H9 (cell line): Measurements from ENCODE around the gene KIAA1549. TPM values are rescaled to one million over a fixed set of nuclear protein-coding genes. Genes with fewer than 3 reads are reported as not detected.

Source experiments
- DNase-seq: peaks from one replicate; pipeline ENCODE4 v3.0.0-alpha.2; 2017
- H2AFZ ChIP-seq: one replicate; pipeline ENCODE4 v1.6.1; 2013; ENCODE audit warnings: mild to moderate bottlenecking, low read length, control low read depth, moderate library complexity
- H2AK5ac ChIP-seq: 2 replicates; pipeline ENCODE4 v1.6.1; 2013; ENCODE audit warnings: low read length, control low read depth, mixed read lengths; ENCODE audit not compliant: insufficient read length
- H2BK120ac ChIP-seq: one replicate; pipeline ENCODE4 v1.6.1; 2013; ENCODE audit warnings: low read depth, mild to moderate bottlenecking, low read length, control low read depth, inconsistent platforms; ENCODE audit not compliant: poor library complexity, severe bottlenecking
- H2BK12ac ChIP-seq: 2 replicates; pipeline ENCODE4 v1.6.1; 2013; ENCODE audit warnings: low read length, control low read depth, mixed read lengths, low read depth; ENCODE audit not compliant: insufficient read length
- H2BK15ac ChIP-seq: 2 replicates; pipeline ENCODE4 v1.6.1; 2013; ENCODE audit warnings: low read depth, low read length, control low read depth
- H2BK20ac ChIP-seq: one replicate; pipeline ENCODE4 v1.6.1; 2013; ENCODE audit warnings: low read depth, mild to moderate bottlenecking, low read length, control low read depth, inconsistent platforms; ENCODE audit not compliant: poor library complexity, severe bottlenecking
- H2BK5ac ChIP-seq: 2 replicates; pipeline ENCODE4 v1.6.1; 2013; ENCODE audit warnings: low read length, control low read depth, mixed read lengths; ENCODE audit not compliant: insufficient read length
- H3K14ac ChIP-seq: 2 replicates; pipeline ENCODE4 v1.6.1; 2013; ENCODE audit warnings: low read length, control low read depth; ENCODE audit not compliant: insufficient read depth
- H3K18ac ChIP-seq: 2 replicates; pipeline ENCODE4 v1.6.1; 2013; ENCODE audit warnings: low read depth, mild to moderate bottlenecking, mixed read lengths, low read length, control low read depth; ENCODE audit not compliant: insufficient read length
- H3K23ac ChIP-seq: 2 replicates; pipeline ENCODE4 v1.6.1; 2013; ENCODE audit warnings: low read length, control low read depth, mixed read lengths, low read depth; ENCODE audit not compliant: insufficient read length
- H3K23me2 ChIP-seq: 2 replicates; pipeline ENCODE4 v1.6.1; 2013; ENCODE audit warnings: low read depth, mild to moderate bottlenecking, mixed read lengths, low read length, control low read depth; ENCODE audit not compliant: insufficient read length, poor library complexity, severe bottlenecking
- H3K27ac ChIP-seq: 2 replicates; pipeline ENCODE4 v1.5.1; 2013; ENCODE audit warnings: low read length, control low read depth, mixed read lengths, low read depth; ENCODE audit not compliant: insufficient read length
- H3K27me3 ChIP-seq: 2 replicates; pipeline ENCODE4 v1.6.1; 2013; ENCODE audit warnings: low read length, control low read depth, inconsistent platforms; ENCODE audit not compliant: insufficient read depth
- H3K4ac ChIP-seq: 2 replicates; pipeline ENCODE4 v1.6.1; 2013; ENCODE audit warnings: low read depth, mild to moderate bottlenecking, control low read depth, inconsistent platforms, low read length, moderate library complexity
- H3K4me1 ChIP-seq: 2 replicates; pipeline ENCODE4 v1.6.1; 2013; ENCODE audit warnings: low read length, control low read depth, inconsistent platforms; ENCODE audit not compliant: insufficient read depth
- H3K4me2 ChIP-seq: 2 replicates; pipeline ENCODE4 v1.6.1; 2013; ENCODE audit warnings: low read length, control low read depth, mixed read lengths; ENCODE audit not compliant: insufficient read length, insufficient read depth
- H3K56ac ChIP-seq: 2 replicates; pipeline ENCODE4 v1.6.1; 2013; ENCODE audit warnings: low read depth, mild to moderate bottlenecking, mixed read lengths, low read length, control low read depth; ENCODE audit not compliant: insufficient read length
- H3K79me1 ChIP-seq: 2 replicates; pipeline ENCODE4 v1.6.1; 2013; ENCODE audit warnings: low read depth, mild to moderate bottlenecking, moderate library complexity, low read length, control low read depth, inconsistent platforms; ENCODE audit not compliant: insufficient read depth, poor library complexity, severe bottlenecking
- H3K79me2 ChIP-seq: 2 replicates; pipeline ENCODE4 v1.6.1; 2013; ENCODE audit warnings: low read length, control low read depth, inconsistent platforms; ENCODE audit not compliant: insufficient read depth
- H3K9ac ChIP-seq: 2 replicates; pipeline ENCODE4 v1.6.1; 2013; ENCODE audit warnings: low read length, control low read depth, mixed read lengths; ENCODE audit not compliant: insufficient read length; ENCODE audit errors: extremely low read depth
- H3K9me3 ChIP-seq: one replicate; pipeline ENCODE4 v1.6.1; 2013; ENCODE audit warnings: low read depth, low read length, inconsistent platforms; ENCODE audit not compliant: control insufficient read depth
- H3T11ph ChIP-seq: one replicate; pipeline ENCODE4 v1.6.1; 2013; ENCODE audit warnings: mild to moderate bottlenecking, low read length, control low read depth, inconsistent platforms
- H4K20me1 ChIP-seq: one replicate; pipeline ENCODE4 v1.6.1; 2013; ENCODE audit not compliant: control insufficient read depth, insufficient read length, insufficient read depth
- H4K5ac ChIP-seq: 2 replicates; pipeline ENCODE4 v1.6.1; 2013; ENCODE audit warnings: low read depth, mild to moderate bottlenecking, mixed read lengths, low read length, control low read depth; ENCODE audit not compliant: insufficient read length
- H4K8ac ChIP-seq: replicated peaks from 2 replicates; pipeline ENCODE4 v1.6.1; 2013; ENCODE audit warnings: low read length, control low read depth, mixed read lengths, low read depth; ENCODE audit not compliant: insufficient read length
- H4K91ac ChIP-seq: 2 replicates; pipeline ENCODE4 v1.6.1; 2013; ENCODE audit warnings: low read depth, mild to moderate bottlenecking, moderate library complexity, mixed read lengths, low read length, control low read depth; ENCODE audit not compliant: insufficient read length
- H3K27ac Mint-ChIP-seq, 3 experiments: 2 replicates in 2 of 3; 3 replicates in 1 of 3; pipeline ENCODE4 v1.8.0; 2020 to 2021; ENCODE audit warnings: mixed read lengths in 3 of 3, mild to moderate bottlenecking in 1 of 3, moderate library complexity in 1 of 3
- H3K27me3 Mint-ChIP-seq: 2 replicates; pipeline ENCODE4 v1.8.0; 2021; ENCODE audit warnings: low read depth, mild to moderate bottlenecking, moderate library complexity, mixed read lengths
- H3K36me3 Mint-ChIP-seq, 3 experiments: 2 replicates in 2 of 3; 3 replicates in 1 of 3; pipeline ENCODE4 v1.8.0; 2020 to 2021; ENCODE audit warnings: low read depth in 3 of 3, mixed read lengths in 3 of 3; ENCODE audit not compliant: insufficient read depth in 1 of 3
- H3K4me1 Mint-ChIP-seq, 2 experiments: 2 replicates each; pipeline ENCODE4 v1.8.0; 2020; ENCODE audit warnings: mixed read lengths in 2 of 2
- H3K4me3 Mint-ChIP-seq, 2 experiments: 2 replicates in 1 of 2; 3 replicates in 1 of 2; pipeline ENCODE4 v1.8.0; 2020 to 2021; ENCODE audit warnings: mild to moderate bottlenecking in 2 of 2, mixed read lengths in 2 of 2, moderate library complexity in 1 of 2
- H3K9me3 Mint-ChIP-seq, 2 experiments: 2 replicates in 1 of 2; 3 replicates in 1 of 2; pipeline ENCODE4 v1.8.0; 2020; ENCODE audit warnings: mild to moderate bottlenecking in 2 of 2, mixed read lengths in 2 of 2, moderate library complexity in 1 of 2
- WGBS: extraction: QIAGEN DNeasy Blood & Tissue Kit; methylation state at CpG from one replicate; pipeline ENCODE4 v1.1.7; 2013; ENCODE audit warnings: missing lambda C conversion rate, low lambda C conversion rate, mixed read lengths; ENCODE audit not compliant: insufficient read length; ENCODE audit errors: extremely low coverage; 5-methylcytosine and 5-hydroxymethylcytosine counted together
- total RNA-seq: library from RNA; stranded (reverse); gene quantifications from 2 replicates; pipeline ENCODE4 v1.2.1, GENCODE V29; 2021
- TF ChIP-seq, protein P1 (sequence below): fragments of 200-600 bp; sonication (generic); conservative IDR thresholded peaks from 3 replicates; pipeline ENCODE4 v1.8.0; 2021; ENCODE audit warnings: antibody characterized with exemption, mild to moderate bottlenecking

The KIAA1549 gene
- total RNA-seq, 1 experiment from 2014 or later: 11.9 TPM

GRCh38 chr7:138935465-138936011 lies 45.7 kb downstream of the KIAA1549 start:
- H4K20me1 ChIP-seq: no peaks in the 10 kb centered on the region
- no CpG with 5 or more reads among the region's 6 CpGs for WGBS
- H2BK20ac ChIP-seq: no peak overlapping the region
- Mint-ChIP-seq H3K9me3 (no peaks in the 10 kb centered on the region), H3K4me3 (no peak overlapping the region), H3K27ac (peak overlapping the region in 1 of 3 experiments; percentile 49; a peak in 2 of 7 replicates), H3K27me3 (no peaks in the 10 kb centered on the region), H3K36me3 (peaks cover 0 to 3% (median 3%) of the 10 kb centered on the region in 3 experiments; a peak in 5 of 7 replicates), H3K4me1 (peaks cover 18 to 21% of the 10 kb centered on the region in 2 experiments)
- peaks cover 3% of the 10 kb centered on the region; the same call in 1 of the 2 replicates for H3K4me1 ChIP-seq
- no peak overlapping the region for H3K14ac ChIP-seq
- H3K27ac ChIP-seq: no peak overlapping the region
- H3K4ac ChIP-seq: no peak overlapping the region
- H2BK15ac ChIP-seq: no peak overlapping the region
- no peak overlapping the region for H2AFZ ChIP-seq
- H4K5ac ChIP-seq: no peak overlapping the region
- H3K9me3 ChIP-seq: no peaks in the 10 kb centered on the region
- no peak overlapping the region for H3K56ac ChIP-seq
- H2BK5ac ChIP-seq: no peak overlapping the region
- TF ChIP-seq, protein P1, sequence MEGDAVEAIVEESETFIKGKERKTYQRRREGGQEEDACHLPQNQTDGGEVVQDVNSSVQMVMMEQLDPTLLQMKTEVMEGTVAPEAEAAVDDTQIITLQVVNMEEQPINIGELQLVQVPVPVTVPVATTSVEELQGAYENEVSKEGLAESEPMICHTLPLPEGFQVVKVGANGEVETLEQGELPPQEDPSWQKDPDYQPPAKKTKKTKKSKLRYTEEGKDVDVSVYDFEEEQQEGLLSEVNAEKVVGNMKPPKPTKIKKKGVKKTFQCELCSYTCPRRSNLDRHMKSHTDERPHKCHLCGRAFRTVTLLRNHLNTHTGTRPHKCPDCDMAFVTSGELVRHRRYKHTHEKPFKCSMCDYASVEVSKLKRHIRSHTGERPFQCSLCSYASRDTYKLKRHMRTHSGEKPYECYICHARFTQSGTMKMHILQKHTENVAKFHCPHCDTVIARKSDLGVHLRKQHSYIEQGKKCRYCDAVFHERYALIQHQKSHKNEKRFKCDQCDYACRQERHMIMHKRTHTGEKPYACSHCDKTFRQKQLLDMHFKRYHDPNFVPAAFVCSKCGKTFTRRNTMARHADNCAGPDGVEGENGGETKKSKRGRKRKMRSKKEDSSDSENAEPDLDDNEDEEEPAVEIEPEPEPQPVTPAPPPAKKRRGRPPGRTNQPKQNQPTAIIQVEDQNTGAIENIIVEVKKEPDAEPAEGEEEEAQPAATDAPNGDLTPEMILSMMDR: no peak
- no peak for DNase-seq
- H2BK12ac ChIP-seq: no peak overlapping the region
- no peak overlapping the region for H4K91ac ChIP-seq
- H3K9ac ChIP-seq: no peak overlapping the region
- H3K4me2 ChIP-seq: no peak overlapping the region
- H3K23me2 ChIP-seq: no peaks in the 10 kb centered on the region
- H4K8ac ChIP-seq: no peak overlapping the region
- no peak overlapping the region for H3K23ac ChIP-seq
- H2BK120ac ChIP-seq: no peak overlapping the region
- no peak overlapping the region for H3T11ph ChIP-seq
- H3K27me3 ChIP-seq: no peaks in the 10 kb centered on the region
- H2AK5ac ChIP-seq: no peak overlapping the region
- H3K18ac ChIP-seq: no peak overlapping the region
- H3K79me2 ChIP-seq: no peaks in the 10 kb centered on the region
- H3K79me1 ChIP-seq: no peaks in the 10 kb centered on the region
